Skeletal muscle tissue (tissue), 4 donors: Measurements from ENCODE around the gene COG8. TPM values are rescaled to one million over a fixed set of nuclear protein-coding genes. Genes with fewer than 3 reads are reported as not detected.
"Not testable (repeated sequence)": the region's sequence is repeated elsewhere in the genome, so short reads cannot be mapped to it uniquely, and the experiment has no call there.

Source experiments
- H3K27ac ChIP-seq: one replicate; pipeline ENCODE4 v1.7.0; 2013; ENCODE audit warnings: mild to moderate bottlenecking, low read depth, low read length, inconsistent platforms
- H3K27me3 ChIP-seq, 3 donors: one replicate each; pipeline ENCODE4 v1.7.0; 2013; ENCODE audit warnings: low read length in 3 of 3; ENCODE audit not compliant: control insufficient read depth in 3 of 3, insufficient read depth in 3 of 3
- H3K36me3 ChIP-seq, 3 donors: one replicate each; pipeline ENCODE4 v1.7.0; 2013; ENCODE audit warnings: low read length in 3 of 3; ENCODE audit not compliant: control insufficient read depth in 3 of 3, insufficient read depth in 3 of 3
- H3K4me1 ChIP-seq, 3 donors: one replicate each; pipeline ENCODE4 v1.7.0; 2013; ENCODE audit warnings: low read length in 3 of 3, mild to moderate bottlenecking in 3 of 3; ENCODE audit not compliant: control insufficient read depth in 3 of 3, insufficient read depth in 3 of 3
- H3K4me3 ChIP-seq, 3 donors: one replicate each; pipeline ENCODE4 v1.7.0; 2013; ENCODE audit warnings: low read length in 3 of 3
- H3K9ac ChIP-seq, 3 donors: one replicate each; pipeline ENCODE4 v1.7.0; 2013; ENCODE audit warnings: low read length in 3 of 3, mild to moderate bottlenecking in 3 of 3, moderate library complexity in 2 of 3, low read depth in 1 of 3
- H3K9me3 ChIP-seq, 3 donors: one replicate each; pipeline ENCODE4 v1.7.0; 2013; ENCODE audit warnings: low read length in 3 of 3; ENCODE audit not compliant: control insufficient read depth in 3 of 3
- total RNA-seq: library from RNA; depleted of rRNA; stranded (reverse); fragments of >200 nt; gene quantifications from one replicate; pipeline ENCODE4 v1.2.3, GENCODE V29; 2014
- donor health status: Osteomylitis.

Gene COG8
- total RNA-seq, 1 donor from 2014 or later: 36.0 TPM

- no peaks in the 10 kb centered on the region for H3K4me1 ChIP-seq
- no peaks in the 10 kb centered on the region for H3K27me3 ChIP-seq
- no peak overlapping the region for H3K27ac ChIP-seq
- H3K9me3 ChIP-seq: no peaks in the 10 kb centered on the region
- H3K36me3 ChIP-seq: peaks cover 0 to 21% (median 3%) of the 10 kb centered on the region in 3 donors
- H3K4me3 ChIP-seq: no peak overlapping the region
- H3K9ac ChIP-seq: no peak overlapping the region
Measured at GRCh38 chr16:69301861-69302260, 37.5 kb downstream of the COG8 start.

DNA sequence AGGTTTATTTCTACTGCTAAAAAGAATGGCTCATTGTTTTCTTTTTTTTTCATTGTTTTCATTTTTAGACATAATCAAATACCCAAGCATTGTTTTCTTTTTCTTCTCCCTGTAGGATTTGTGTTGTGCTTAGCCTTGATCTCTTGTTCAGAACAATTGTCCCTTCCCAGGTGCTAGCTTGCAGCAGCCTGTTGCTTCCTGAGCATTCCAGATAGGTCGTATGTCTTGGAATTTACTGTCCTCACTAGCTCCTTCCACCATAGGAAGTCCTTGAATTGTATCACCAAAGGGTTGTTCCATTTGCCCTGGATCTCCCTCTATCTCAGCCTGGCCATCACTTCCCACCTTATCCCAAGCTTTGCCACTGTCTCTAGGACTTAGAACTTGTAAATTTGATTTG, 38.2 kb downstream of the COG8 start:
- Histone ChIP-seq H3K27me3 (no peaks in the 10 kb centered on the region), H3K27ac (no peak overlapping the region), H3K9me3 (no peaks in the 10 kb centered on the region), H3K4me1 (no peaks in the 10 kb centered on the region), H3K9ac (no peak overlapping the region), H3K36me3 (peaks cover 0 to 21% (median 3%) of the 10 kb centered on the region in 3 donors), H3K4me3 (no peak overlapping the region)

DNA sequence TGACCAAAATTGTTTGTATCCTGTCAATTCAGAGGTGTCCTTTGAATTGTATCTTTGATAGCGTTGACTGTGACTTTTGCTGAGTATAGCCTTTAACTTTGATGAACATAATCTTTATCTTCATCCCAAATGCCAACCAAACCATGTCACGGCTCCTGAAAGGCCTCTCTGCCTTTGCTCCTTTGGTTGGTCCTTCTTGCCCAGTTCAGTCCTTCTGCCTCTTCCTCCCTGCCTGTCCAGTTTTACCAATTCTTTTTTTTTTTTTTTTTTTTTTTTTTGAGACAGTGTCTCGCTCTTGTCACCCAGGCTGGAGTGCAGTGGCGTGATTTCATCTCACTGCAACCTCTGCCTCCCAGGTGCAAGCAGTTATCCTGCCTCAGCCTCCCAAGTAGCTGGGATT, 41.1 kb downstream of the COG8 start:
- Histone ChIP-seq H3K4me3 (no peak overlapping the region), H3K4me1 (no peaks in the 10 kb centered on the region), H3K27ac (no peak overlapping the region), H3K9ac (no peak overlapping the region), H3K27me3 (no peaks in the 10 kb centered on the region), H3K36me3 (peaks cover 0 to 21% (median 3%) of the 10 kb centered on the region in 3 donors), H3K9me3 (no peaks in the 10 kb centered on the region)

DNA sequence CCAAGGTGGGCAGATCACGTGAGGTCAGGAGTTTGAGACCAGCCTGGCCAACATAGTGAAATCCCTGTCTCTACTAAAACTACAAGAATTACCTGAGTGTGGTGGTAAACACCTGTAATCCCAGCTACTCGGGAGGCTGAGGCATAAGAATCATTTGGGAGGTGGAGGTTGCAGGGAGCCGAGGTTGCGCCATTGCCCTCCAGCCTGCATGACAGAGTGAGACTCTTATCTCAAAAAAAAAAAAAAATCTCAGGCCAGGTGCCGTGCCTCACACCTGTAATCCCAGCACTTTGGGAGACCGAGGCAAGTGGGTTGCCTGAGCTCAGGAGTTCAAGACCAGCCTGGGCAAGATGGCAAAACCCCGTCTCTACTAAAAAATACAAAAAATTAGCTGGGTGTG, 42.6 kb downstream of the COG8 start:
- H3K4me1 ChIP-seq, H3K27me3 ChIP-seq, H3K4me3 ChIP-seq, H3K27ac ChIP-seq, H3K9ac ChIP-seq, H3K9me3 ChIP-seq: not testable (repeated sequence)
- peaks cover 0 to 16% (median 3%) of the 10 kb centered on the region in 3 donors for H3K36me3 ChIP-seq

GRCh38 chr16:69294051-69294450, 45.3 kb downstream of the COG8 start:
- H3K4me1 ChIP-seq: no peaks in the 10 kb centered on the region
- H3K9me3 ChIP-seq: no peaks in the 10 kb centered on the region
- no peak overlapping the region for H3K4me3 ChIP-seq
- H3K36me3 ChIP-seq: peaks cover 0 to 5% (median 0%) of the 10 kb centered on the region in 3 donors
- no peaks in the 10 kb centered on the region for H3K27me3 ChIP-seq
- H3K9ac ChIP-seq: no peak overlapping the region
- H3K27ac ChIP-seq: no peak overlapping the region

GRCh38 chr16:69293401-69293800, 46.0 kb downstream of the COG8 start:
- H3K36me3 ChIP-seq: peaks cover 0 to 5% (median 0%) of the 10 kb centered on the region in 3 donors
- H3K9me3 ChIP-seq: no peaks in the 10 kb centered on the region
- H3K4me1 ChIP-seq: no peaks in the 10 kb centered on the region
- H3K27ac ChIP-seq: no peak overlapping the region
- H3K4me3 ChIP-seq: no peak overlapping the region
- H3K27me3 ChIP-seq: no peaks in the 10 kb centered on the region
- no peak overlapping the region for H3K9ac ChIP-seq

GRCh38 chr16:69291657-69292056, 47.7 kb downstream of the COG8 start:
- H3K9me3 ChIP-seq, H3K4me3 ChIP-seq, H3K27ac ChIP-seq, H3K9ac ChIP-seq, H3K27me3 ChIP-seq, H3K4me1 ChIP-seq, H3K36me3 ChIP-seq: not testable (repeated sequence)

GRCh38 chr16:69286941-69287713, 52.2 kb downstream of the COG8 start:
- peak overlapping the region; percentile 52 for H3K27ac ChIP-seq
- H3K9ac ChIP-seq: no peak overlapping the region
- H3K4me3 ChIP-seq: no peak overlapping the region
- H3K36me3 ChIP-seq: peaks cover 0 to 13% (median 3%) of the 10 kb centered on the region in 3 donors
- peaks cover 4 to 7% (median 6%) of the 10 kb centered on the region in 3 donors for H3K4me1 ChIP-seq
- H3K27me3 ChIP-seq: no peaks in the 10 kb centered on the region
- H3K9me3 ChIP-seq: no peaks in the 10 kb centered on the region

- peaks cover 0 to 8% (median 3%) of the 10 kb centered on the region in 3 donors for H3K36me3 ChIP-seq
- H3K4me3 ChIP-seq: no peak overlapping the region
- no peak overlapping the region for H3K27ac ChIP-seq
- H3K9ac ChIP-seq: no peak overlapping the region
- H3K4me1 ChIP-seq: peaks cover 4 to 7% (median 6%) of the 10 kb centered on the region in 3 donors
- H3K9me3 ChIP-seq: no peaks in the 10 kb centered on the region
- H3K27me3 ChIP-seq: no peaks in the 10 kb centered on the region
Measured at GRCh38 chr16:69285240-69285639, 54.1 kb downstream of the COG8 start.

DNA sequence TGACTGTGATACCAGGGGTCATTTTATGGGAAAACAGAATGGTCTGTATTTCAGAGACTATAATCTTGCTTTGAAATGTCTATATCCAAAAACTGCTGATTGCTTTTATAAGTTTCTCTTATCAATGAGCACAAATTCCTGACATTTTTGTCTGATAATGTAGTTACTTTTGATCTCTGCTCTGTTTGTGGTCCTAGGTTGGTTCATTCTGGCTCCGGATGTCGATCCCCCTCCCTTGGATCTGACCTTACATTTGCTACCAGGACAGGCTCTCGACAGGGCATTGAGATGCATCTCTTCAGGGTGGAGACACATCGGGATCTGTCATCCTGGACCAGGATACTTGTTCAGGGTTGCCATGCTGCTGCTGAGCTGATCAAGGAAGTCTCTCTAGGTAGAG, 55.5 kb downstream of the COG8 start:
- no peaks in the 10 kb centered on the region for H3K27me3 ChIP-seq
- no peaks in the 10 kb centered on the region for H3K9me3 ChIP-seq
- no peak overlapping the region for H3K27ac ChIP-seq
- H3K9ac ChIP-seq: no peak overlapping the region
- peaks cover 4 to 7% (median 6%) of the 10 kb centered on the region in 3 donors for H3K4me1 ChIP-seq
- peaks cover 0 to 8% (median 3%) of the 10 kb centered on the region in 3 donors for H3K36me3 ChIP-seq
- no peak overlapping the region for H3K4me3 ChIP-seq
